ENCODE measurements around the gene SLC17A9. TPM values are rescaled to one million over a fixed set of nuclear protein-coding genes. Genes with fewer than 3 reads are reported as not detected.

Gene SLC17A9
- total and polyA plus RNA-seq, 2 experiments from 2014 or later = 11.1 to 23.2 TPM

DNA sequence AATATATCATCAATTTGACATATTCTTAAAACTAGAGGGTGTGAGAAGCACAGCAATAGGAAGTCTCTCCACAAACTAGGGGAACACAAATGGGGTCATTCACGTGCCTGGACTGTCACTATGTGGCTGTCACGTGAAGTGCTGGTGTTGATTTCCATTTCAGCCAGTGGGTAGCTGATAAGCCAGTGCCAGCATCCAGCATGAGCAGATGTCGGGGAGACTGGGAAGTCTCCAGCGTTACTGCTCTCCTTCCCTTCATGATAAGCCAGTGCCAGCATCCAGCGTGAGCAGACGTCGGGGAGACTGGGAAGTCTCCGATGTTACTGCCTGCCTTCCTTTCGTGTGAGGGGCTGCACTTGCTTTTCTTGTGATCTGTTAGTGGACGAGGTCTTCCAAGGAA, 5.6 kb upstream of the SLC17A9 start:
- Histone ChIP-seq H3K4me3 (no peak overlapping the region), H3K27me3 (replicated peaks; ENCODE audit: insufficient read depth) (no peaks in the 10 kb centered on the region), H3K9me2 (ENCODE audit: insufficient read depth) (no peaks in the 10 kb centered on the region), H4K20me1 (ENCODE audit: insufficient read depth) (no peaks in the 10 kb centered on the region), H3F3A (ENCODE audit: insufficient read depth) (0 out of 2 replicates have a peak, but pooled peaks cover 4% of the 10 kb centered on the region), H3K79me2 (ENCODE audit: insufficient read depth) (peaks cover 80% of the 10 kb centered on the region), H3K4me1 (ENCODE audit: insufficient read depth) (no peaks in the 10 kb centered on the region), H3K36me3 (ENCODE audit: low read depth) (peaks cover 27% of the 10 kb centered on the region), H2AFZ (no peak overlapping the region), H3K9me3 (ENCODE audit: low read depth) (no peaks in the 10 kb centered on the region), H3K27ac (no peak overlapping the region), H3K9ac (no peak overlapping the region), H3K4me2 (ENCODE audit: unreplicated experiment) (no peak overlapping the region)
- 89% methylated on average over 10 of the region's 10 CpGs for WGBS, 2 experiments (ENCODE audit: low coverage in 1 of 2, low lambda C conversion rate in 2 of 2, missing lambda C conversion rate in 2 of 2)
- in situ Hi-C loops (cut with MboI) = no loop called here
- no peak for TF ChIP-seq EZH2phosphoT487 (IDR thresholded peaks at IDR 0.05; ENCODE audit: insufficient read depth, low read depth)
- no peak for TF ChIP-seq EZH2 (IDR thresholded peaks at IDR 0.05; ENCODE audit: insufficient read depth, poor library complexity, severe bottlenecking)
- DNase-seq = no peak

DNA sequence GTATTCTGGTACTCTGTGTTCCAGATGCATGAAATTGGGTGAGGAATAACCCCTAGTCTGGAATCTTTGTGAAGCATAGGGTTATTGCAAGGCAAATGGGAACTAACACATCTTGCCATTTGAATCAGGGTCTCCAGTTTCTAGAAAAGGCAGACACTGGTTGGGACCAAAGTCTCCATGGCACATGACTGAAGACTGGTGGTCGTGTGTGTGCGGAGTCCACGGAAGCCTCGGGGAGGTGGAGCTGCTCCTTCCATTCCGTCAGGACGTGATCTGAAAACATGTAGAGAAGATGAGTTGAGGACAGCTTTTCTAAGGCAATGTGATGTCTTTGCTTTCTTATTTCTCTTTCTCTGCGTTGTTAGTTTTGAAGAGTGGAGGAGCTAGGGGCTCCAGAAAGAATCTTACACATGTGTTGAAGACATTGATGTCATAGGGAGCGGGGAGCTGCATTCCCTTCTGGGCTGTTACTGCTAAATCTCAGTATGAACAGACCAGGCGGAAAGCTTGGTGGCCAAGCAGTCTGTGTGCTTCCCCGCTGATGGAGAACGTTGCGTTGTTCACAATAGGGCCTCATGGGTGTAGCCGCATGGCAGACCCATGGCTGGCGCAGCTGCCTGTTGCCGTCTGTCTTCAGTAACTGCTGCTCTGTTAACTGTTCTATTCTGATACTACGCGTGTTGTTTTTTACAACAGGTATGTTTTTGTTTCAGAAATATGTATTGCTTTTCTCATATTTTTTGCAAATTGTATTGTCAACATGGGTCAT, 4.8 kb upstream of the SLC17A9 start:
- Histone ChIP-seq H3K27me3 (replicated peaks; ENCODE audit: insufficient read depth) (no peaks in the 10 kb centered on the region), H3F3A (ENCODE audit: insufficient read depth) (0 out of 2 replicates have a peak, but pooled peaks cover 4% of the 10 kb centered on the region), H3K9me3 (ENCODE audit: low read depth) (no peaks in the 10 kb centered on the region), H3K27ac (no peak overlapping the region), H3K79me2 (ENCODE audit: insufficient read depth) (peaks cover 72% of the 10 kb centered on the region), H3K4me1 (ENCODE audit: insufficient read depth) (no peaks in the 10 kb centered on the region), H3K9me2 (ENCODE audit: insufficient read depth) (no peaks in the 10 kb centered on the region), H4K20me1 (ENCODE audit: insufficient read depth) (no peaks in the 10 kb centered on the region), H3K36me3 (ENCODE audit: low read depth) (peaks cover 27% of the 10 kb centered on the region), H3K4me2 (ENCODE audit: unreplicated experiment) (no peak overlapping the region), H3K9ac (no peak overlapping the region), H3K4me3 (no peak overlapping the region), H2AFZ (no peak overlapping the region)
- in situ Hi-C loops (cut with MboI) = no loop called here
- DNase-seq = no peak
- TF ChIP-seq EZH2phosphoT487 (IDR thresholded peaks at IDR 0.05; ENCODE audit: insufficient read depth, low read depth) (no peak), EZH2 (IDR thresholded peaks at IDR 0.05; ENCODE audit: insufficient read depth, poor library complexity, severe bottlenecking) (no peak)
- 78 to 79% methylated on average over 17 of the region's 17 CpGs for WGBS, 2 experiments (ENCODE audit: low coverage in 1 of 2, low lambda C conversion rate in 2 of 2, missing lambda C conversion rate in 2 of 2)

DNA sequence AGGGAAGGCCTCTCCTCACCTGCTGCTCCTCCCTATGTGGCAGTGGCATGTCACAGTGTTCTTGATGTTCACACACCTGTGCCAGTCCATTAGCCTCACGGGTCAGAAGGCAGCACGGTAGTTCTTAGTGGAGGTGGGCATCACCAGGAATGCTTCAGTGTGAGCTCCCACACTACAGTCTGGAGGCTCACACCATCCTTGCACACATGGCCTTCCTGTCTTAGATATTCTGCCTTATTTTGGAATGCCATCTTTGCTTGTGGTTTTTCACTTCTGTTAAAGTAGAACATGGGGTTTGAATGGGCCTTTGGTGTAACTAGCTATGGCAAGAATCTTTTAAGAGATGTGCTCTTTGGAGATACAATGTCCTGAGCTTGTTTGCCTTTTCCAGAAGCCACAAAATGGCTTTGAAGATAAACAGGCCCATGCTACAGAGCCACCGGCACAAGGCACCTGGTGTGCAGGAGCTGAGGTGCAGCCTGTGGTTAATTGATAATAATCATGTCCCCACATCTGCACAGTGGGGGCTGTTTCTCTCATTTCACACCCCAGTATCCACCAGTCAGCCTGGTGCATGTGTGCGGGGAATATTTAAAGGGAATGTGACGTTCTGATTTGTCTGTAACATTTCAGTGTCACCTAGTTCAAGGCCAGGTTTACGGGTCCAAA, 3.2 kb upstream of the SLC17A9 start:
- no peak for DNase-seq

DNA sequence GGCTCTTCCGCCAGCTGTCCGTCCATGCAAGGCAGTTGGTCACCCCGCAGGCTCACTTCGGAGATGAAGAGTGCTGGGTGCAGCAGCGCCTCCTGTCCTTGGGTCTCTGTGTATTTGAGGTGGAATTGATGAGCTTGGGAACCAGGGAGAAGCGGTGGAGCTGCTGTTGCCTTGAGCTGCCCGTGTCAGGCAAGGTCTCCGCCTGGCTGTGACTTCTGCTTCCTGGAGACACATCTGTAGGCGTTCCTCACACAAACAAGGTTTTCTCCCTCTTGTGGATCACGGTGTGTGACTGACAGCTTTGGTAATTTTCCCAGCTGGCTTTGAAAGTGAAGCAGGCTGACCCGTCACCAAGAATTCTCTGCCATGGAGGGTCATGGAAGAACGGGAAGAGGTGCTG, 2.5 kb upstream of the SLC17A9 start:
- Histone ChIP-seq H3K4me1 (ENCODE audit: insufficient read depth) (peaks cover 7% of the 10 kb centered on the region; the same call in 1 of the 2 replicates), H3K9me3 (ENCODE audit: low read depth) (no peaks in the 10 kb centered on the region), H4K20me1 (ENCODE audit: insufficient read depth) (no peaks in the 10 kb centered on the region), H3K36me3 (ENCODE audit: low read depth) (peaks cover 17% of the 10 kb centered on the region; the same call in 1 of the 2 replicates), H3K79me2 (ENCODE audit: insufficient read depth) (peaks cover 64% of the 10 kb centered on the region), H3K9me2 (ENCODE audit: insufficient read depth) (no peaks in the 10 kb centered on the region), H3K4me2 (ENCODE audit: unreplicated experiment) (no peak overlapping the region), H2AFZ (no peak overlapping the region), H3K27me3 (replicated peaks; ENCODE audit: insufficient read depth) (no peaks in the 10 kb centered on the region), H3F3A (ENCODE audit: insufficient read depth) (0 out of 2 replicates have a peak, but pooled peaks cover 4% of the 10 kb centered on the region), H3K4me3 (no peak overlapping the region), H3K9ac (no peak overlapping the region), H3K27ac (no peak overlapping the region)
- in situ Hi-C loops (cut with MboI) = no loop called here
- DNase-seq = no peak
- TF ChIP-seq EZH2 (IDR thresholded peaks at IDR 0.05; ENCODE audit: insufficient read depth, poor library complexity, severe bottlenecking) = no peak
- TF ChIP-seq EZH2phosphoT487 (IDR thresholded peaks at IDR 0.05; ENCODE audit: insufficient read depth, low read depth) = no peak
- 97 to 99% methylated on average over 12 of the region's 12 CpGs for WGBS, 2 experiments (ENCODE audit: low coverage in 1 of 2, low lambda C conversion rate in 2 of 2, missing lambda C conversion rate in 2 of 2)

More for the DNA sequence above, 3.2 kb upstream of the SLC17A9 start:
- whole genome bisulfite sequencing, 2 experiments (ENCODE audit: low coverage in 1 of 2, low lambda C conversion rate in 2 of 2, missing lambda C conversion rate in 2 of 2) = 95 to 99% methylated on average over 6 of the region's 6 CpGs
- Histone ChIP-seq H3K27me3 (replicated peaks; ENCODE audit: insufficient read depth) (no peaks in the 10 kb centered on the region), H3K9ac (no peak overlapping the region), H4K20me1 (ENCODE audit: insufficient read depth) (no peaks in the 10 kb centered on the region), H2AFZ (no peak overlapping the region), H3F3A (ENCODE audit: insufficient read depth) (0 out of 2 replicates have a peak, but pooled peaks cover 4% of the 10 kb centered on the region), H3K79me2 (ENCODE audit: insufficient read depth) (peaks cover 64% of the 10 kb centered on the region), H3K36me3 (ENCODE audit: low read depth) (peaks cover 22% of the 10 kb centered on the region; the same call in 1 of the 2 replicates), H3K4me1 (ENCODE audit: insufficient read depth) (0 out of 2 replicates have a peak, but pooled peaks cover 7% of the 10 kb centered on the region), H3K9me2 (ENCODE audit: insufficient read depth) (no peaks in the 10 kb centered on the region), H3K9me3 (ENCODE audit: low read depth) (no peaks in the 10 kb centered on the region), H3K4me3 (no peak overlapping the region), H3K27ac (no peak overlapping the region), H3K4me2 (ENCODE audit: unreplicated experiment) (no peak overlapping the region)
- TF ChIP-seq EZH2phosphoT487 (IDR thresholded peaks at IDR 0.05; ENCODE audit: insufficient read depth, low read depth) (no peak), EZH2 (IDR thresholded peaks at IDR 0.05; ENCODE audit: insufficient read depth, poor library complexity, severe bottlenecking) (no peak)
- in situ Hi-C loops (cut with MboI) = no loop called here
